ENCODE measurements around the gene KRTAP12-1. TPM values are rescaled to one million over a fixed set of nuclear protein-coding genes. Genes with fewer than 3 reads are reported as not detected.

The KRTAP12-1 gene
- total RNA-seq, 1 donor from 2014 or later = not detected

GRCh38 chr21:44716984-44717383 lies 35.0 kb upstream of the KRTAP12-1 start:
- Histone ChIP-seq H3K4me3 (ENCODE audit: low read depth, low read length) (no peak overlapping the region), H3K36me3 (ENCODE audit: control insufficient read depth, insufficient read depth, low read length) (no peaks in the 10 kb centered on the region), H3K27me3 (ENCODE audit: control insufficient read depth, insufficient read depth, low read length) (peaks cover 10% of the 10 kb centered on the region)
- FAIRE-seq (no peak), DNase-seq (ENCODE audit: low read depth) (no peak)
- TF ChIP-seq CTCF (IDR thresholded peaks at IDR 0.05; ENCODE audit: insufficient read depth, low read length, severe bottlenecking) = no peak

GRCh38 chr21:44714905-44715304 lies 32.9 kb upstream of the KRTAP12-1 start:
- TF ChIP-seq CTCF (IDR thresholded peaks at IDR 0.05; ENCODE audit: insufficient read depth, low read length, severe bottlenecking) = no peak
- H3K36me3 ChIP-seq (ENCODE audit: control insufficient read depth, insufficient read depth, low read length) = no peaks in the 10 kb centered on the region
- FAIRE-seq (no peak), DNase-seq (ENCODE audit: low read depth) (no peak)
- H3K4me3 ChIP-seq (ENCODE audit: low read depth, low read length) = no peak overlapping the region
- H3K27me3 ChIP-seq (ENCODE audit: control insufficient read depth, insufficient read depth, low read length) = peaks cover 21% of the 10 kb centered on the region

- DNase-seq (ENCODE audit: low read depth) (no peak), FAIRE-seq (no peak)
- H3K36me3 ChIP-seq (ENCODE audit: control insufficient read depth, insufficient read depth, low read length) = no peaks in the 10 kb centered on the region
- no peak for TF ChIP-seq CTCF (IDR thresholded peaks at IDR 0.05; ENCODE audit: insufficient read depth, low read length, severe bottlenecking)
- H3K27me3 ChIP-seq (ENCODE audit: control insufficient read depth, insufficient read depth, low read length) = peaks cover 26% of the 10 kb centered on the region
- no peak overlapping the region for H3K4me3 ChIP-seq (ENCODE audit: low read depth, low read length)
These were observed 31.9 kb upstream of the KRTAP12-1 start for GRCh38 chr21:44713846-44714245.

GRCh38 chr21:44713130-44713529 lies 31.2 kb upstream of the KRTAP12-1 start:
- peaks cover 30% of the 10 kb centered on the region for H3K27me3 ChIP-seq (ENCODE audit: control insufficient read depth, insufficient read depth, low read length)
- DNase-seq (ENCODE audit: low read depth) (no peak), FAIRE-seq (no peak)
- no peak overlapping the region for H3K4me3 ChIP-seq (ENCODE audit: low read depth, low read length)
- H3K36me3 ChIP-seq (ENCODE audit: control insufficient read depth, insufficient read depth, low read length) = no peaks in the 10 kb centered on the region
- no peak for TF ChIP-seq CTCF (IDR thresholded peaks at IDR 0.05; ENCODE audit: insufficient read depth, low read length, severe bottlenecking)

- H3K27me3 ChIP-seq (ENCODE audit: control insufficient read depth, insufficient read depth, low read length) = peaks cover 35% of the 10 kb centered on the region
- no peak for FAIRE-seq
These were observed 30.5 kb upstream of the KRTAP12-1 start for GRCh38 chr21:44712203-44713028.

More at GRCh38 chr21:44712203-44713028, 30.5 kb upstream of the KRTAP12-1 start:
- TF ChIP-seq CTCF (IDR thresholded peaks at IDR 0.05; ENCODE audit: insufficient read depth, low read length, severe bottlenecking) = no peak
- no peak for DNase-seq (ENCODE audit: low read depth)
- H3K36me3 ChIP-seq (ENCODE audit: control insufficient read depth, insufficient read depth, low read length) = no peaks in the 10 kb centered on the region
- no peak overlapping the region for H3K4me3 ChIP-seq (ENCODE audit: low read depth, low read length)

Measured in bronchial epithelial cell (primary cell).